Mucosa of descending colon (tissue), 3 donors: Measurements from ENCODE around the gene GLT1D1. TPM values are rescaled to one million over a fixed set of nuclear protein-coding genes. Genes with fewer than 3 reads are reported as not detected.
"Not testable (repeated sequence)": the region's sequence is repeated elsewhere in the genome, so short reads cannot be mapped to it uniquely, and the experiment has no call there.

Source experiments
- ATAC-seq: fragments of 200-7000 bp; cut with Tn5 transposase; one replicate; pipeline ENCODE4 v1.9.1; 2020; ENCODE audit warnings: mild to moderate bottlenecking, moderate library complexity
- DNase-seq, 3 donors: peaks; one replicate each; pipeline ENCODE4 v3.0.0-alpha.2; 2020
- H3K36me3 ChIP-seq: fragments of 200-600 bp; one replicate; pipeline ENCODE4 v1.8.0; 2021; ENCODE audit warnings: low read depth, mild to moderate bottlenecking
- H3K4me1 ChIP-seq: fragments of 200-600 bp; one replicate; pipeline ENCODE4 v1.8.0; 2021; ENCODE audit warnings: low read depth, mild to moderate bottlenecking
- H3K4me3 ChIP-seq: fragments of 200-600 bp; one replicate; pipeline ENCODE4 v1.8.0; 2021; ENCODE audit warnings: mild to moderate bottlenecking
- H3K9me3 ChIP-seq: fragments of 200-600 bp; one replicate; pipeline ENCODE4 v1.8.0; 2021; ENCODE audit warnings: mild to moderate bottlenecking
- CTCF ChIP-seq: fragments of 200-600 bp; IDR thresholded peaks from one replicate; pipeline ENCODE4 v1.8.0; 2022; ENCODE audit warnings: antibody characterized with exemption, mild to moderate bottlenecking
- intact Hi-C, 2 donors: fragments of 100-400 bp; cut with DNase I in 1 of 2; cut with micrococcal nuclease in 1 of 2; formaldehyde crosslinking; loops; one replicate each; pipeline versions ENCODE4 v1.11.0 to v1.11.1; 2022; cut with DNase I, micrococcal nuclease
- total RNA-seq, 3 donors: library from RNA; stranded (reverse); fragmentation: NEBNext Ultra II Directional in 2 of 3; extraction: Animal tissue kit (Norgen Biotek cat#: 25700) in 2 of 3; gene quantifications; one replicate each; pipeline versions ENCODE4 v1.2.1 to v1.2.4, GENCODE V29; 2021 to 2023
- donor health status: DM: no; HTN: no; CAD: no; lungs with moderate emphysema.
- donor health status: DM: no; HTN: no; CAD: no.
- donor health status: DM: no; HTN: yes; CAD: no.

The GLT1D1 gene
- total RNA-seq, 3 donors from 2014 or later: 0.65 to 0.73 TPM; not detected in 1

- intact Hi-C loops: no loop called here
- ATAC-seq: no peak
- H3K36me3 ChIP-seq: no peaks in the 10 kb centered on the region
- H3K4me1 ChIP-seq: no peaks in the 10 kb centered on the region
- H3K9me3 ChIP-seq: no peaks in the 10 kb centered on the region
- no peak overlapping the region for H3K4me3 ChIP-seq
- TF ChIP-seq CTCF: no peak
- DNase-seq: no peak
Measured at GRCh38 chr12:128848371-128848770, 4.9 kb upstream of the GLT1D1 start.

GRCh38 chr12:128849806-128850205, 3.5 kb upstream of the GLT1D1 start:
- intact Hi-C loops, H3K36me3 ChIP-seq, H3K4me1 ChIP-seq, H3K9me3 ChIP-seq, ATAC-seq, DNase-seq, H3K4me3 ChIP-seq: not testable (repeated sequence)

- Histone ChIP-seq H3K36me3 (no peaks in the 10 kb centered on the region), H3K9me3 (no peaks in the 10 kb centered on the region), H3K4me1 (no peaks in the 10 kb centered on the region), H3K4me3 (no peak overlapping the region)
- DNase-seq (no peak), ATAC-seq (no peak)
- TF ChIP-seq CTCF: no peak
- intact Hi-C loops: no loop called here
Measured at GRCh38 chr12:128850400-128850799, 2.9 kb upstream of the GLT1D1 start.

GRCh38 chr12:128851429-128851828, 1.8 kb upstream of the GLT1D1 start:
- DNase-seq, H3K36me3 ChIP-seq, ATAC-seq, H3K4me1 ChIP-seq, intact Hi-C loops, H3K9me3 ChIP-seq, H3K4me3 ChIP-seq: not testable (repeated sequence)

- intact Hi-C loops: no loop called here
- Histone ChIP-seq H3K36me3 (no peaks in the 10 kb centered on the region), H3K9me3 (no peaks in the 10 kb centered on the region), H3K4me3 (no peak overlapping the region), H3K4me1 (no peaks in the 10 kb centered on the region)
- ATAC-seq (no peak), DNase-seq (no peak)
- no peak for TF ChIP-seq CTCF
Measured at GRCh38 chr12:128852026-128852698, 1.1 kb upstream of the GLT1D1 start.

- H3K36me3 ChIP-seq: no peaks in the 10 kb centered on the region
- no peak for TF ChIP-seq CTCF
- intact Hi-C loops: no loop called here
- H3K9me3 ChIP-seq: no peaks in the 10 kb centered on the region
- DNase-seq: no peak
- H3K4me3 ChIP-seq: no peak overlapping the region
- H3K4me1 ChIP-seq: no peaks in the 10 kb centered on the region
- no peak for ATAC-seq
Measured at GRCh38 chr12:128853600-128854197, 421 bp downstream of the GLT1D1 start.
